GM19099 (cell line): ENCODE results near the gene UPB1.

Experiments used
- POLR2A ChIP-seq: IDR thresholded peaks from 3 replicates; pipeline ENCODE4 v1.6.1; 2011; ENCODE audit warnings: low read depth; ENCODE audit not compliant: insufficient read length; ENCODE audit errors: extremely low read depth

Gene UPB1

DNA sequence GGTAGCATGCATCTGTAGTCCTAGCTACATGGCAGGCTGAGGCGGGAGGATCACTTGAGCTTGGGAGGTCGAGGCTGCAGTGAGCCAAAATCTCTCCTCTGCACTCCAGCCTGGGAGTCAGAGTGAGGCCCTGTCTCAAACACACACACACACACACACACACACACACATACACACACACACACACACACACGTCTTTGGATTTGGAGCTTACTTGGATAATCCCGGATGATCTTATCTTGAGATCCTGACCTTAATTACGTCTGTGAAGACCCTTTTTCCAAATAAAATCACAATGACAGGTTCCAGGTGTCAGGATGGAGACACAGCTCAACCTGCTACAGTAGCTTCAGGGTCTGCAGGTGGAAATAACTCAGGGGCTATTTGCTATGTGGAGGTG lies 1.1 kb downstream of the UPB1 start:
- no peak for TF ChIP-seq POLR2A

DNA sequence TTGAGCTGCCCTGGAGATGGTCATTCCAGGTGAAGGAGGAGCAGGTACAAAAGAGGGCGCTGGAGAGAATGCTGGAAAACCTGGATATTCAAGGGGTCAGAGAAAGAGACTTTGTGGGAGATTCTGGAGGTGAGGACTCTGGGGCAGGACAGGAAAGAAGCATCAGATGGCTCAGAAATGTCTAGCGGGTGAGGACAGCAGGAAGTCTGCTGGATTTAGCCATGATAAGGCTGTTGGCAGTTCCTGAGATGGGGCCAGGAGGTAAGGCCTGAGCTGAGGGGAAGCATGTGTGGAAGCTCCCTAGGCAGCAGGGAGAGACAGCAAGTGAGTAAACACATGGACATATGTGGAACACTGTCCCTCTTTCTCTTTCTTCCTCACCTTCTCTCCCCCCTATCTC lies 1.5 kb downstream of the UPB1 start:
- TF ChIP-seq POLR2A: no peak

DNA sequence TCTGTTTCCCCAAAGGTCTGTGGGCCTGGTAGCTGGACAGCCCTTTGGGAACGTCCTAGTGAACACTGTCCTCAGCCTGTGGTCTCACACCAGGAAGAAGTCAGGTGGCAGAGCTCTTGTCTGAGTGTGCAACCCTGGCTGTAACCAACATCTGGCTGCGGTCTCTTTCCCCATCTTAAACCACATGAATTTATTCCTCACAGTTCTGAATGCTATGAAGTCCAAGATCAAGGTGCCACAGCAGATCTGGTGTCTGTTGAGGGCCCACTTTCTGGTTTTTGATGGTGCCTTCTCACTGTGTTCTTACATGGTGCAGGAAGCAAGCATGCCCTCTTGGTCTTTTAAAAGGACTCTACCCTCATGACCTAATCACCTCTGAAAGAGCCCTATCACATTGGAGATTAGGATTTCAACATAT lies 2.7 kb downstream of the UPB1 start:
- no peak for TF ChIP-seq POLR2A

DNA sequence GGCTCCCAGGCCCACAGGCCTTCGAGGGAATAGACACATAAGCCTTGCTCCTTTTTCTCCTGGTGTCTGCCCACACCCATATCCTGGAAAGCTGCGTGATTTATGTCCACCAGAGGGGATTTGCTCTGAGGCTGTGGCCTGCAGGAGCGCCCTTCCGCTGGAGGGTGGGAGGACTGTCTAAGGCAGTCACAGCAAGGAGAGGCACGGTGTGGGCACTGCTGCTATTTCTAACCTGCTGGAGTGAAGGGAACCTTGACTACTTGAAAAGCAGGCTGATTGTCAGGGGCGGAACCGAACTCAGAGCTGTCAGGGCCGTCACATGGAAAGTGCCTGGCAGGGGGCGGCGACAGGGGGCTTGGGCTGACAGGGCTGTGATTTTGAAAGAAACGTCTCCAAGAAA lies 3.7 kb downstream of the UPB1 start:
- TF ChIP-seq POLR2A: no peak

DNA sequence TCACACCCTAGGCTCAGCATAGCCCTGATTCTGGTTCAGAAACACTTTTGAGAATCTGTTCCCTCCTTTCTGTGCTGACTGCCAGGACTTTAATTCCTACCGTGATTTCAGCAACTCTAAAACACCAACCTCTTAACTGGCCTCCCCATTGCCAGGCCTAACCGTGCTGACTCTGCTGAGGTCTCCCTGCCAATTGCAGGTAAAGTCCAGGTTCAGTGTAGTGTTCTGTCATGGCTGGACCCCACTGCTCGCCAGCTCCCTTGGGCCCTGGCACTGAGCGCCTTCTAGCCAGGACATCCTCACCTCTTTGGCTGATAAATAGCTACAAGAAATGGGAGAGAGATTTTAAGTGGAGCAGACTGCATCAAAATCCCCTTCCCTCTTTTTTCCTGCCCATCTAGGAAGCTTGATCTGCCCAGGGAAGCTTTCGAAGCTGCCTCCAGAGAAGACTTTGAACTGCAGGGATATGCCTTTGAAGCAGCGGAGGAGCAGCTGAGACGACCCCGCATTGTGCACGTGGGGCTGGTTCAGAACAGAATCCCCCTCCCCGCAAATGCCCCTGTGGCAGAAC lies 4.7 kb downstream of the UPB1 start:
- no peak for TF ChIP-seq POLR2A

DNA sequence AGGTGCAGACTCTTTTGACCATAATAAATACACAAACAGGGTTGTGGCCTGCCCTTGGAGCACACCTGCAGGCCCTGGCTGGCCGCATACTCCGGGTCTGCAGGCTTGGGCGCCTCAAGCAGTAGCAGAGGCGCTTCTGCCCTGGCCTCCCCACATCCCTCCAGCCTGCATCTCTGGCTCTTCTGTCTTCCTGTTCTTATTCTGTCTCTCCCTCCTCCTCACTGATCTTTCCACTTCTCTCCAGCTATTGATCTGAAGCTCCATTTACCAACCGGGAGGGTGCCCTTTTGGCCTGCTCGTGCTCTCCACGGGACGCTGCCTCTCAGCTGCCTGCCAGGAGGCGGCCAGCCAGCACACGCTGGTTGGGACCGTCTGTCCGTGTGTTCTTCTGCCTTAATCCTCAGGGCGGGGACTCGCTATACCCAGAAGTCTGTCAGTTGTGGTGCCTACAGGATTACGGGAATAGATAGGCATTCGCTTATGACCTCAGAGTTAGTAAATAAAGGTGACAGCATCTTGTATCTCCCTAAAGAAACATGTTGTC lies 5.2 kb downstream of the UPB1 start:
- no peak for TF ChIP-seq POLR2A

DNA sequence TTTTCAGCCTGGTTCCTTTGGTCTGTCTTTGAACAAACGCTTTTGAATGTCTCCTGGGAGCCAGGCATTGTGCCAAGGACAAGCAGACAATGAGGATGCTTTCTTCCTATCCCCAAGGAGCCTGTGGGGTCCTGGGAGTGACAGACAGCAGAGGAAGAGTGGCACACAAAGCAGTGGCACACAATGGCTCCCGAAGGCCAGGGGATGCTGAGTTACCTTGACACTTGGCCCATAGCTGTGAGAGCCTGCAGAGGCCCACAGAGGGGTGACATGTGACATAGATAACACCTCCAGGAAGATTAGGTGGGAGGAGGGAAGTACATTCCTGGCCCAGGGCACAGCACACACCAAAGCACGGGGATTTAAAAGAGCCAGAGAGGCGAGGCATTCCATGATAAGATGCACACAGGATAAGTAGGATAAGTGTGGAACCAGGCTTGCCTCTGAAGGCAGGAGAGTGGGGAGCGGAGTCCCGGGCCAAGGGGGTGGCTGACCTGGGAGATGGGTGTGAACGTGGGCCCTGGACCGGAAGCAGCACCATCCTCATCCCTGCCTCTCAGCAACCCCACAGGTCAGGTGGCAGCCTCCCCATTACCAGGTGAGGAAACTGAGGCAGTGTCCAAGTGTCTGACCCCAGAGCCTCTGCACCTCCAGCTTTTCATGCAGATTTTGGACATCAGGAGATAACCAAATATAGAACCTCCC lies 6.3 kb downstream of the UPB1 start:
- no peak for TF ChIP-seq POLR2A

DNA sequence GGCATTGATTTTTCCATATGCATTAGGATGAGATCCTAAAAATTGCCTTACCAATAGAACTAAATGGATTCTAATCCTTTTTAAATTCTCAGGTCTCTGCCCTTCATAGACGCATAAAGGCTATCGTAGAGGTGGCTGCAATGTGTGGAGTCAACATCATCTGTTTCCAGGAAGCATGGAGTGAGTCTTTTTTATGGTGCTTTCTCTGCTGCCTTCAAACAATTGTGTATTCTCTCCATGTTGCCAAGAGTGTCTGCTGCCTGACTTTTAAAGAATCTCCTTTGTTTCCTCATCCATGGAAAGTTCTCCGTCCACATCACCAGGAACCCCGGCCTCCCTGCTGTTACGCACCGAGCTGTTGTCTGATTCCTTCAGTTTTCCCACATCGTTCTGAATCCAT lies 6.9 kb downstream of the UPB1 start:
- no peak for TF ChIP-seq POLR2A

DNA sequence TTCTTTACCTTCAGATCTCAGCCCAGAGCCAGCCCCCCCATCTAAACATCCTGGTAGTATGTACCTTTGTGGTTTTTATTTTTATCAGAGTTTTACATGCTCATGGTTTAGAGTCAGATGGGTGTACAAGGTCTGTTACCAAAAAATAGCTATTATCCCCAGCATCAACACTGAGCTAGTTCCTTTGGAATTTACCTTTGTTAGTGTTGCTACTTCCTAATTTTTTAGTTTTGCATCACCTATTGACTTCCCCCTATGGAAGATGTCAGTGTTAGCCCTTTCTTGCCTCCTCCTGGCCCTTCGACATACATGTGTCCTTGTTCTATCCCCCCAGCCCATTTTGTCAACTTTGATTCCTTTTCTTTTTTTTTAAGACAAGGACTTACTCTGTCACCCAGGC lies 7.4 kb downstream of the UPB1 start:
- TF ChIP-seq POLR2A: no peak

DNA sequence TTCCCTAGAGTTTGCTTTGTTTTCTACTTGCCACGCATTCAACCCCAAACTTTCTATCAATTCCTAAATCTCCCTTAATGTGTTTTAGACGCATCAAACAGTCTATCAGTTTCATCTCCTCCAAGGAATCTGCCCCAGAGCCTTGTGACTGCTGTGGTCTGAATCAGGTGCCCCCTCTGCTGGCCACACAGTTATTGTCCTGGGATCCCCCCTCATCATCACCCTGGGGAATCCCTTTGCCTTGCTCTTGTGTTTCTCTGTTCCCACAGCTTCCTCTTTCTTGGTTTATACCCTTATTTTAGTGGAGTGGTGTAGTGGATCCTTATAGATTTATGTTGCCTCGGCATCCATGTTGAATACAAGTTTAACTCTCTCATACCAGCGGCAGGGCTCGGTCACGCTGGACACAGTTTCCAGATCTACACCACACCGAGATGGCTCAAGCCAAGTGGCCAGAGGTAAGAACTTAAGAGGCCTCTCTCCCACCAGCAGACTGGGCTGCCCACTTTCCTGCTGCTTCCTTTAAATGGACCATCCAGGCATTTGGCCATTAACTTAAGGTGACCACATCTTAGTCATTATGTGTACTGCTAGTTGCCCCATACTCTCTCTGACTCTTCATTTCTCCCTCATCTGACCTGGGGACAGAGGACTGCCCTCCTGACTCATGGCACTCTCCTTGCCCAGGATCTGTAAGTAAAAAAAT lies 8.2 kb downstream of the UPB1 start:
- TF ChIP-seq POLR2A: no peak

DNA sequence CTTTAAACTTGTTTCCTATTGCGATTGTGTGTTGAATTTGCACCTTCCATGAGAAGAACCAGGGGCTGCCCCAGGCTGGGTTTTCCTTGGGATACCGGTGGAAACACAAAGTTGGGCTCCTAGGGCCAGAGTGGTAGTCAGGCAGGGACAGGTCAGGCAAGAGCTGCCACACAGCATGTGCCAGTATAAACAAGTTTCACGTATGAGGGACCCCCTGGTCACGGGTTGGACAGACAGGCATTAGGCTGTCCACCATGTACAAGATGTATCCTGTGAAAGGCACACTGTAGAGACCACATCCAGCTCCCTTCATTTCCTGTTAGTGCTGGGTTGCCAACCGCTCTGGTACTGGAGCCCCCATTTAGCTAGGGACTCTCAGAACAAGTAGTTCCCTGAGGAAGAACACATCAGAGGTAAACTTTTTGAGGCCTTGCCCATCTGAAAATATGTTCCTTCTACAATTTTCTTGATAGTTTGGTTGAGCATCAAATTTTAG lies 8.8 kb downstream of the UPB1 start:
- no peak for TF ChIP-seq POLR2A

DNA sequence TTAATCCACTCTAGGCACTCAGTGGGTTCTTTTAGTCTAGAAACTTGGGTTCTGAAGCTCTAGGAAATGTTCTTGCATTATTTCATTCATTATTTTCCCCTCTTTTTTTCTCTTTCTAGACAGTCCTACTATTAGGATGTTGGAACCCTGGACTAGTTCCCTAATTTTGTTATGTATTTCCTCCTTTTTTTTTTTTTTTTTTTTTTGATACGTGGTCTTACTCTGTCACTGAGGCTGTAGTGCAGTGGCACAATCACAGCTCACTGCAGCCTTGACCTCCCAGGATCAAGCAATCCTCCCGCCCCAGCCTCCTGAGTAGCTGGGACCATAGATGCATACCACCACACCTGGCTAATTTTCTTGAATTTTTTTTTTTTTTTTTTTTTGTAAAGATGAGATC lies 9.4 kb downstream of the UPB1 start:
- TF ChIP-seq POLR2A: no peak

DNA sequence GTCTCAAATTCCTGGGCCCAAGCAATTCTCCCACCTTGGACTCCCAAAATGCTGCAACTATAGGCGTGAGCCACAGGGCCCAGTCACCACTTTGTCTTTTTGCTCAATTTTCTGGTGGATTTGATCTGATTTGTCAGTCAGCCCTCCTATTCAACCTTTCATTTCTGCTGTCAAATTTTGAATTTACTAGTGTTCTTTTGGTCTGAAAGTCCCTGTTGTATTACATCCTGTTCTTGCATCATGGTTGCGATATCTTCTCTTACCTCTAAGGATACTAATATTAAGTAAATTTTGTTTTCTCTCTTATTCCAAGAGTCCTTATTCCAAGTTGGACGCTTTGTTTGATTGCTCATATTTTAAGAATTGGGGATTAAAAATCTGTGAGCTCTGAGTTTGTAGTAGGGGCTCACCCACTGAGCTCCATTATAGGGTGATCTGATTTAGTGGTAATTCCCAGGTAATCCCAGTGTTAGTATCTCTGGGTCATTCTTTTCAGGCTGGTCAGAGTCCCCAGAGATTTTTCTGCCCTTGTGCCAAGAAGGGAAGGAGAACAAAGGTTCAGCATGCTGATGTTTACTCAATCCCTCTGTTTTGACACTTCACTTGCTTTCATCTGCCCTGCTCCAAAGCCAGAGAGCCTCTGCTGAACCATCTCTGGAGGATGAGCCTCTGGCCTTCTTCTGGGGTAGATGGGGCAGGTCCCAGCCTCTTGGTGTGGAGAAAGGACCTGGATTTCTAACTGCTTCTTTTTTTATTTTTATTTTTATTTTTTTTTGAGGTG lies 10.0 kb downstream of the UPB1 start:
- no peak for TF ChIP-seq POLR2A

DNA sequence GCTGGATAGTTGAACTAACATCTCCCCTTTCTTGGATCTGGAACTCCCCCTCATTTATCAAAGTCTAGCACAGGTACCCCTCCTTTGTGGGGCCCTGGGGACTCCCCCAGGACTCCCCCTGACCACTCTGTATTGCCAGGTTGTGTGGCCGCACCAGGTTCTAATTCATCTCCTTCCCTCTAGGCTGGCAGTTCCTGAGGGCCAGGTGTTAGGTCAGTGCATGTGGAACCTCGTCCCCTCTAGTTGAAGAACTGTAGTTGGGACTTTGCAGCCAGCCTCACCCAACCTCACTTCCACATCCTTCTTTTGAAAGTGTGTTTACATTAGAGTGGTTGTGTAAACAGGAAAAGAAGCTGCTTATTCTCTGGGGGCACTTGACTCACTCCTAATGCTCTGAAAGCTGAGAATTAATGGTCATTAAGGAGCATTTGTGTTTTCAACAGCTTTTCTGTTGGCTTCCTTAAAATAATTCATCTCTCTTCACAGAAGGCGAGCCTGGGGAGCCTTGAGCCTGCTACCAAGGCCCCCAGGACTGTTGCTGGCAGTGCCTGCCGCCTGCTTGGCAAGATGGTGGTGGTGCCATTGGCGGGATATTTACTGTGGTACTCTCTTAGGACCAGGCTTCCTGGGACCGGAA lies 11.8 kb downstream of the UPB1 start:
- TF ChIP-seq POLR2A: peak; percentile 10

DNA sequence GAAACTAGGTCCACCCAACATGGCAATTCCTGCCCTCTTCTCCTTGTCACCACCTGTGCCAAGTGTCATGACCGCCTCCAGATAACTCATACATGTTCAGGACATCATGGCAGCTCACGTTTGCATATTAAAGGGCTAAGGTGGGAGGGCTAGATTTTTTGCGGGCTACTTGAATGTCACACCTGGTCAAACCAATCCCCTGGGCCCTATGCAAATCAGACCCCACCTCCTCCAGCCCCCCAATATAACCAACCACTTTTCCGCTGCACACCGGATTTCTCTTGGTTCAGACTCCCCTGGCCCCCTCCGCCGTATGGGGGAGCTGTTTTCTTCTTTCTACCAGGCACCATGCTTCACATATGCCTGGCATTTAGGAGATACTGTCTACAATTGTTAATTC lies 12.6 kb downstream of the UPB1 start:
- no peak for TF ChIP-seq POLR2A
